Mononuclear cell (primary cell): Measurements from ENCODE around the gene KCNC3. TPM values are rescaled to one million over a fixed set of nuclear protein-coding genes. Genes with fewer than 3 reads are reported as not detected.
"Not testable (repeated sequence)": the region's sequence is repeated elsewhere in the genome, so short reads cannot be mapped to it uniquely, and the experiment has no call there.

Experiments
- H3K27me3 ChIP-seq: 2 replicates; pipeline ENCODE4 v1.6.0; 2011; ENCODE audit warnings: low read length, control low read depth; ENCODE audit not compliant: insufficient read depth
- H3K4me1 ChIP-seq: 2 replicates; pipeline ENCODE4 v1.5.1; 2011; ENCODE audit warnings: mild to moderate bottlenecking, low read length, control low read depth; ENCODE audit not compliant: insufficient read depth
- H3K4me3 ChIP-seq: 2 replicates; pipeline ENCODE4 v1.5.1; 2011; ENCODE audit warnings: mild to moderate bottlenecking, low read length, moderate library complexity
- H3K9me3 ChIP-seq: 2 replicates; pipeline ENCODE4 v1.5.1; 2011; ENCODE audit warnings: low read depth, mild to moderate bottlenecking, control low read depth, low read length
- total RNA-seq: library from RNA; depleted of rRNA; stranded (reverse); fragments of >200 nt; gene quantifications from one replicate; pipeline ENCODE4 v1.2.3, GENCODE V29; 2012

Gene KCNC3
- total RNA-seq, 1 donor, result 2.1 TPM

DNA sequence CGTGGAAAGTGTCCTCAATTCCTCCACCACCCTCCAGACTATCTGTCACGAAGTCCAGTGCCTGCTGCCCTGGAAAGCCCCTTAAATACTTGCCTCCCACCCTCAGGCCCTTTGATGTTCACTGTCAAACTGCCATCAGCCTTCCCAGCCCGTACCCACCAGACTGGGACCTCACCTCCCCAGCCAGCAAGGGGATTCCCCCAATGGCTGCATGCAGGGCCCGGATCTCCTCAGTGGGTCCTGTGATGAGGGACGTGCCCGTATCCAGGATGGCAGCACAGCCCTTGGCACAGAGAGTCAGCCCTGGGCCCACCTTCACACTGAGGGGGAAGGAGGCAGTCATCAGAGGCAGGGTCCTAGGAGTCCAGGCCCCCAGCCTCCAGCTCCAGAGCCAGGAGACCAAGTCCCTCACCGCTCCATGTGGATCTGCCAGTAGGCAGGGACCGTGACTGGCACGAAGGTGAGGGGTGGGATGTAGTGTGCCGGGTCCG lies 30.2 kb upstream of the KCNC3 start:
- Histone ChIP-seq H3K4me3 (no peak overlapping the region), H3K9me3 (no peaks in the 10 kb centered on the region), H3K4me1 (peaks cover 21% of the 10 kb centered on the region), H3K27me3 (no peaks in the 10 kb centered on the region)

DNA sequence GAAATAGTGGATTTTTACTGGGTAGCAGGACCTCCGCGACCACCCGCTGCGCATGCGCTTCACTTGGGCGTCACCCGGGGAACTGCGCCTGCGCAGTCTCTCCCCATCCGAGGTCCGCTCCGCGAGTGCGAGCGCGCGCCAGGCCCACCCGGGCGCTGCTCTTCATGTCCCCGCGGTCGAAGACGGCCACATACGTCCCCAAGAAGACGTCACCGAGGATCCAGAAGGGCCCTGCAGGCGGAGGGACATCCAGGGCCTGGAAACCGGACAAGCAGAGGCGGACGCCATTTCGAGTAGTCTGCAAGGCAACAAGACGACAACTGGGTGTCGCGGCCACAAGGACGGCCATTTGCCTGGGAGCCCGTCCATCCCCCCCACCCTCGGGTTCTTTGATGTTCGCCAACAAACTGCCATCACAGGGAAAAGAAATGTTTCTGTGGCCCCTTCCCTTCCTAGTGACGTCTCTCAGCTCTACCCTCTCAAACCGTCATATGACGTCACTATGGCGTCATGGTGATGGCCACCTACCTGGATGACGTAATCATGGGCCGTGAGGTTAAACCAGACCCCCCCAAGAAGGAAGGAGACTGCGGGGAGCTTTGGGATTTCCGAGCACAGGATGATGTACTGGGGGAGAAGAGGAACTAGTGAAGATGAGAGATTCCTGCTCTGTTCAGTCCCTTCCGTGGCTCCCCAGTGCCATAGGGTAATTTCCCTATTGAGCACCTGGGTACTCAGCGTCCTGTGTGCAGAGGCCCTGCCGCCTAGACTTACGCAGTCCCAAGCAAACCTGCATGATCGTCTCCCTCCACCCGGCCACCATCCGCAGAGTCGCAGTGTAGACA lies 29.5 kb upstream of the KCNC3 start:
- Histone ChIP-seq H3K27me3 (no peaks in the 10 kb centered on the region), H3K4me3 (peak overlapping the region; percentile 54), H3K4me1 (peaks cover 16% of the 10 kb centered on the region), H3K9me3 (no peaks in the 10 kb centered on the region)

DNA sequence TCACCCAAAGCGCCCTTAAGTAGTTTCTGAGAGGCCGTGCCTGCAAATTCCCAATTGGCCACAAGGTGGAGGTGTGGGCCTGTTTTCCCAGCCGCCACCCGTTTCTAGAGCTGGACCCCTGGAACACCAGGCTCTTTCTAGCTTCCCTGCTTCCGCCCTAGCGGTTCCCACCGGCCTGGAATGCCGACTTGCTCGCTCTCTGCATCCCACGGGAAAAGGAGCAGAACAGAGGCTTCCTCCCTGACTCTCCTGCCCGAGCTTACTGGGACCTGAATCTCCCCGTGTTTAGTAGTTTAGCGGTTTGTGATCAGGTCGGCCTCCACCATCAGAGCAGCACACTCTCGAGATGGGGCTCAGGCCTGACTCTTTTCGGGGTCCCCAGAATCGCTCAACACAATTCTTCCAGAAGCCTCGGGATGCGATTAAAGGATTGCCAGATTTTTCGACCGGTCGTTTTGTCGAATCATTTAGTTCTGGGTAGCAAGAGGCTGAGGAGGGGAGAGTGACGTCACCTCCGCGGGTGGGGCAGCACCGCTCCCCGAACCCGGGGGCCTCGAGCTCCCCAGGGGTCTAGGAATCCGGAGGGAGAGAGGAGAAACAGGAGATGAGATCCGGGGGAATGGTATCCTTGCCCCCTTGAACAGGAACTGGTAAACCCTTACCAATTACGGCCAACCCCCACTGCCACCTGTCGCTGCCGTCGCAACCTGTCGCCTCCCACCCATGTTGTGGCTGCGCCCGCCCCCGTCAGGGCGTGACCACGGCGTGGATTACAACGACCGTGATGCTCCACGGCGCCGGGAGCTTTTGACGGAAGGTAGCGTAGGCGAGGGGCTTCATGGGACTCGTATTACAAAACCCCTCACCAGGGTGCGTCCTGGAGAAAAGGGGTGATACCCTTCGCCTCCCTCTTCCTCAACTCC lies 28.3 kb upstream of the KCNC3 start:
- Histone ChIP-seq H3K27me3 (no peaks in the 10 kb centered on the region), H3K4me1 (peaks cover 15% of the 10 kb centered on the region), H3K4me3 (peak overlapping the region; percentile 54), H3K9me3 (no peaks in the 10 kb centered on the region)

DNA sequence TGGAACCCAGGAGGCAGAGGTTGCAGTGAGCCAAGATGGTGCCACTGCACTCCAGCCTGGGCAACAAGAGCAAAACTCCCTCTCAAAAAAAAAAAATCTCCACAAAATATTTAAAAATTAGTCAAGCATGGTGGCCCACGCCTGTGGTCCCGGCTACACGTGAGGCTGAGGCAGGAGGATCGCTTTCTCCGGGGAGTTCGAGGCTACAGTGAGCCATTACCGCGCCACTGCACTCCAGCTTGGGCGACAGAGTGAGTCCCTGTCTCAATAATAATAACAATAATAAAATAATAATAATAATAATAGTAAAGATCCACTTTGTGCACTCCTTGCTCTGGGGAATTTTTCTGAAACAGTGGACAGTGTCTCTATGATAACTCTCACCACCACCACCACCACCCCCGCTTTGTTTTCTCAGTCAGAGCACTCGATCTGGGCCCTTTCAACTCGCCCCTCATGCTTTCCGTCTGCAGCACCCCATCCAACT lies 27.6 kb upstream of the KCNC3 start:
- Histone ChIP-seq H3K4me1 (peaks cover 15% of the 10 kb centered on the region), H3K9me3 (no peaks in the 10 kb centered on the region), H3K27me3 (no peaks in the 10 kb centered on the region), H3K4me3 (peak overlapping the region; percentile 54)

DNA sequence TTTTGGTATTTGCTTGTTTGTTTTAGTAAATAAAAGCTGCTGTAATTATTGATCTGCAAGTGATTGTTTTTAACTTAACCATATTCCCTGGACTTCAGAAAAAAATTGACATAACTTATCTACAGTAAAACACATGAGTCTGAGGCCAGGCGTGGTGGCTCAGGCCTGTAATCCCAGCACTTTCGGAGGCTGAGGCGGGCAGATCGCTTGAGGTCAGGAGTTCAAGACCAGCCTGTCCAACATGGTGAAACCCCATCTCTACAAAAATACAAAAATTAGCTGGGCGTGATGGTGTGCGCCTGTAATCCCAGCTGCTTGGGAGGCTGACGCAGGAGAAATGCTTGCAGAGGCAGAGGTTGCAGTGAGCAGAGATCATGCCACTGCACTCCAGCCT lies 24.3 kb upstream of the KCNC3 start:
- H3K4me1 ChIP-seq, result peaks cover 21% of the 10 kb centered on the region
- H3K27me3 ChIP-seq, H3K4me3 ChIP-seq, H3K9me3 ChIP-seq: not testable (repeated sequence)

DNA sequence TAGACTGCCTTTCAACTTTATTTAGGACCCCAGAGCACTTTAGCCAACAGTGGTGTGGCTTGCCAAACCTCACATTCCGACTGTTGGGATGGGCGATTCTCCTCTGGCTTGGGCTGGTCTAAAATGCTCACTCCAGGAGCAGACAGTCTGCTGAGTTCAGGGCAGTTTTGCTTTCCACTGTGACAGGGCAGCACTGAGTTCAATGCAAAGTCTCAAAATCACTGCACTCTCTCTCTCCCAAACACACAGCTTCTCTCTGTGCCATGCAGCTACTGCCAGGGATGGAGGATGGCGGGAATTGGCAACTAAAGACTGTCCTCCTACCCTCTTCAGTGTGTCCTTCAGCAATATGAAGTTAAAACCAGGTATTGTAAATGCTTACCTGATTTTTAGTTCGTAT lies 23.1 kb upstream of the KCNC3 start:
- no peak overlapping the region for H3K4me3 ChIP-seq
- H3K27me3 ChIP-seq, result no peaks in the 10 kb centered on the region

DNA sequence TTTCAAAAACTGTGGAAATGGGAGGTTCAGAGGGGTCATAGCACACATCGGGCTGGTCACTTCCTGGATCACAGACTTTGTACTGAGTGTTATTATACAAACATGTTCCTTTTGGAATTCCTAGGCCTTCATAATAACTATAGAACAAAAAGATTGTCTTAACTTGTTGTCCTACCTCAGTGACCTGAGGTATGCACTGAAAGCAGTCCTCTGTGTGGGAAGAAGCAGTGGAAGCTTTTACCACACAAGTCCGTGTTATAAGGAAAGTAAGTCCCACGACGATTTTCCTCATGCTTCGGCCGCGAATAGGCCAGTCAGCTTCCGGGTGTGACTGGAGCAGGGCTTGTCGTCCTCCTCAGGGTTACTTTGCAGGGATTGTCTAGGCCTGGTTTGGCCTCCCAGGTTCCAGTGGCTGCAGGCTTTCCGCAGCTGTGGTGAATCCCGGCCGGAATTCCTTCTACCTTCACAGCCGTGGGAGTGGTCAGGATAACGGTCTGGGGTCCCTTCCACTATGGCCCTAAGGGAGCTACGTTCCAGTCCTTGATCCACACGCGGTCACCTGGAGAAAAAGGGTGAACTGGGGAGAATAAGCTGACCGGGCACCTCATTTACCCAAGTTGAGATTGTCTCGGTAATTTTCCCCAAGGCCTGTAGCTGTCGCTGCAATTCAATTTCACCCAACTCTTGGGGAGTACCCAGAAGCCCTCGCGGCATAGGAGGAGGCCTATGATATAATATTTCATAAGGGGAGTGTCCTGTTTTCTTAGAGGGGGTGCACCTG lies 20.3 kb upstream of the KCNC3 start:
- Histone ChIP-seq H3K4me1 (peaks cover 45% of the 10 kb centered on the region), H3K9me3 (no peaks in the 10 kb centered on the region), H3K4me3 (no peak overlapping the region), H3K27me3 (no peaks in the 10 kb centered on the region)

More for the DNA sequence above, 23.1 kb upstream of the KCNC3 start:
- H3K4me1 ChIP-seq, result peaks cover 22% of the 10 kb centered on the region
- H3K9me3 ChIP-seq, result no peaks in the 10 kb centered on the region

DNA sequence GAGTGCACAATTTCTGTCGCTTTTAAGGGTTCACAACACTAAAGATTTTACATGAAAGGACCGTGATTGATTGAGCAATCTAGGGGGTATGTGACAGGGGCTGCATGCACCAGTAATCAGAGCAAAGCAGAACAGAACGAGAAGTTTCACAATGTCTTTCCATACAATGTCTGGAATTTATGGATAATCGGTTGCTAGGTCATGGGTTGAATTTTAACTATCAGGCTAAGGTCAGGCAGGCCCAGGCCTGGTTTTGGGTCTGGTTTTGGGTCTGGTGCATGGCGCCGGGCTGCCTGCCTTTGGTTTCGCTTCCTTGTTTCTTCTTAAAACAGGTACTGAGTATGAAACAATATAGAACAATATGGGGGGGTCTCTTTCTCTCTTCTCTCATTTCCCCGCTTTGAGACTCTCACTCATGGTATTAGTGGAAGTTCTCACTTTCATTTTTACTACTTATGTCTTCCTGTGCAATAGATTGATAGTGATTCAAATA lies 18.0 kb upstream of the KCNC3 start:
- H3K4me1 ChIP-seq, result peaks cover 59% of the 10 kb centered on the region
- H3K27me3 ChIP-seq, H3K9me3 ChIP-seq, H3K4me3 ChIP-seq: not testable (repeated sequence)

DNA sequence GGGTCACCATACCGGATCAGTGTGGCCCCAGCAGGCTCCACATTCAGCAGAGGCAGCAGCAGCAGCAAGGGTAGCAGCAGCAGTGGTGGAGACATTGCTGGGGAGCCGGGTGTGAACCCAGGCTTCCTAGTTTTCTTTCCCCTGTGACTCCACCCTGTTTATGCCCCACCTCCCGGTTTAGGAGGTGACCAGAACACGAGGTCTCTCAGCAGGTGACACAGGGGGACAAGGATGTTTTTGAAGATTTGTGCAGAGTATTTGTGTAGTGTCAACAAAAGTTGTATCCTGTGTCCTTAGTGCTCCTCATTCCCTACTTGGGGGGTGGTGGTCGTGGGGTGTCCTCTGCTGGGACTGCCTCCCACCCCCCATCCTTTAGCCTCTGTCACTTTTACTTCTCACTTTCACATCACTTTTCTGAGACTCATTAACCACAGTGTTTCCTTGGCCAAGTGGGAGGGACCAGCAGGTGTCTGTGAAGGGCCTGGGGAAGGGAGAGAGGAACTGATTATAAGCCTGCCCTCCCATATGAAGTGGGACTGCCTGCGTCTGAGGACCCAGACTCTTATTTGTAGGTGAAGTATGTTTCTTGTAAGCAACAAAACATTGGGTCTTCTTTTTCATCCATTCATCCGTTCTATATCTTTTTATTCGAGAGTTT lies 15.6 kb upstream of the KCNC3 start:
- peak overlapping the region; percentile 44 for H3K4me3 ChIP-seq
- H3K27me3 ChIP-seq, result no peaks in the 10 kb centered on the region
- no peaks in the 10 kb centered on the region for H3K9me3 ChIP-seq
- peaks cover 78% of the 10 kb centered on the region for H3K4me1 ChIP-seq

DNA sequence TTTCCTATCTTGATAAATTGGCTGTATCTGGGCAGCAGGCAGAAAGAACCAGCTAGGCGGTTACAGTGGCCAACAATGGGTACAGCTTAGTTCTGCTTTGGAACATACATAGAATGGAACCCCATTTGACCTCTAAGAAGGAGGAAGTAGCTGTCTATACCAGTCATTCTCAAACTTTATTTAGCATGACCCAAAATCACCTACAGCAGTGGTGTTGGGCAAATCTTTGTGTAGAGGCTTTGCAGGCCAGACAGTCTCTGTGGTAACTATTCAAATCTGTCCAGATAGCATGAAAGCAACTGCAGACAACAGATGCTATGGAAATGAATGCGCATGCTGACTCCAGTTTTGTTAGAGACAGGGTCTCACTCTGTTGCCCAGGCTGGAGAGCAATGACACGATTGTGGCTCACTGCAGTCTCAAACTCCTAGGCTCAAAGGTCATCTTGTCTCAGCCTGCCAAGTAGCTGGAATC lies 12.0 kb upstream of the KCNC3 start:
- H3K9me3 ChIP-seq, result no peaks in the 10 kb centered on the region
- peak overlapping the region; percentile 6 for H3K4me3 ChIP-seq
- peaks cover 80% of the 10 kb centered on the region for H3K4me1 ChIP-seq

DNA sequence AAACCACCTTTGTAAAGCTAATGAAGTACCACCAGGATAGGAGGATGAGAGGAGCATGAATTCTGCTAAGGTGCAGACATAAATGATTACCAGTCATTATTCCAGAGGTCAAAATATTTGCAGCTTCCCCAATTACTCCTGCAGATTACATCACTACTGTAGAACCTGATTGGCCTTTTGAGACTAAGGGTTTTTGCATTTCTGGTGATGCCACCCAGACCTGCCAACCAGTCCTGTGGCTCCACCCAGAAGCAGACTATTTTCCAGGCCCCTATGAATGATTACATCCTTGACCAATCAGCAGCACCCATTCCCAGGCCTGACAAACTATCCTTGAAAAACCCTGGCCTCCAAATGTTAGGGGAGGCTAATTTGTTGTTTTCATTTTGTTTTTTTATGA lies 11.2 kb upstream of the KCNC3 start:
- Histone ChIP-seq H3K4me3 (no peak overlapping the region), H3K4me1 (peaks cover 77% of the 10 kb centered on the region), H3K9me3 (no peaks in the 10 kb centered on the region), H3K27me3 (no peaks in the 10 kb centered on the region)

More for the DNA sequence above, 12.0 kb upstream of the KCNC3 start:
- no peaks in the 10 kb centered on the region for H3K27me3 ChIP-seq

DNA sequence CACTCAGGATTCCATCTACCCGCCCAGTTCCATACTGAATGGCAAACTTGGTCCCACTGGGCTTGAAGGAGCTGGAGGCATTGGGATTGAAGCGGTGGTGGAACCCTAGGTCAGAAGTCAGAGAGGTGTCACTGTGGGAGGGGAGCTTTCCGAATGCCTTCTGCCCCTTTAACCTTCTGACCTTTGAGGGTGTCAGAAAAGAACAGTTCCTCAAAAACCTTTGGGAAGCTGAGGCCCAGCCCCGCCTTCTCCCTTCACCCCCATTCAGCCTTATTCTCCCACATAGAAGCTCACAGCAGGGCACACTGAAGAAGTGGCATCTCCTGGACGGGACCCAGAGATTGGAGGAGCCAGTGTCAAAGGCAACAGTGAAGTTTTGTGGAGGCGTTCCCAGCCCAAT lies 7.9 kb upstream of the KCNC3 start:
- not testable (repeated sequence) for H3K4me3 ChIP-seq, H3K9me3 ChIP-seq, H3K27me3 ChIP-seq
- H3K4me1 ChIP-seq, result peaks cover 83% of the 10 kb centered on the region

DNA sequence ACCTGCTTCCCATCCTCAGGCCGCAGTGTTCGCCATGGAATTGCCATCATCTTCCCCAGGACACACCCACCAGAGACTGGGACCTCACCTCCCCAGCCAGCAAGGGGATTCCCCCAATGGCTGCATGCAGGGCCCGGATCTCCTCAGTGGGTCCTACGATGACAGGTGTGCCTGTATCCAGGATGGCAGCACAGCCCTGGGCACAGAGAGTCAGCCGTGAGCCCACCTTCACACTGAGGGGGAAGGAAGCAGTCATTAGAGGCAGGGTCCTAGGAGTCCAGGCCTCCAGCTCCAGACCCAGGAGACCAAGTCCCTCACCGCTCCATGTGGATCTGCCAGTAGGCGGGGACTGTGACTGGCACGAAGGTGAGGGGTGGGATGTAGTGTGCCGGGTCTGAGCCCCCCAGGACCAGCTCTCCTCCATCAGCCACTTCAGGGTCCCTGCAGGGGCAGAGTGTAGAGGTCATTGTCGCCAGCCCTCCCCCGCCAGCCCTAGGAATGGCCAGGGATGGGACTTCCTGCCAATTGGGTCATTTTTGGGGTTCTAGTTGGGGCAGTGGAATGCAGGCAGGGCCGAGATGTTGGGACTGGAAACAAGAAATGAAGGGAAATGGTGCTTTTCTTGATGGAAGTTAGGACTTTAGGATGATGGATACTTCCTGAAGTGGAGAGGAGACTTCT lies 5.7 kb upstream of the KCNC3 start:
- H3K4me1 ChIP-seq, result peaks cover 80% of the 10 kb centered on the region
- H3K9me3 ChIP-seq, result no peaks in the 10 kb centered on the region
- H3K4me3 ChIP-seq, result no peak overlapping the region
- H3K27me3 ChIP-seq, result peaks cover 7% of the 10 kb centered on the region
